GM18858 (cell line): ENCODE data around the gene RPS2.
"Not testable (repeated sequence)": the region's sequence is repeated elsewhere in the genome, so short reads cannot be mapped to it uniquely, and the experiment has no call there.

Experiments used
- ATAC-seq: cut with Tn5 transposase; IDR thresholded peaks from one replicate; pipeline ENCODE4 v1.9.1; 2021; ENCODE audit not compliant: unreplicated experiment

RPS2 gene

GRCh38 chr16:1965396-1966001 lies 873 bp upstream of the RPS2 start:
- ATAC-seq, result no peak

GRCh38 chr16:1963806-1964505 lies 670 bp downstream of the RPS2 start:
- ATAC-seq, result no peak

GRCh38 chr16:1962161-1963153 lies 2.2 kb downstream of the RPS2 start:
- ATAC-seq, result not testable (repeated sequence)

- ATAC-seq, result no peak
Observed at GRCh38 chr16:1961651-1962067, 3.0 kb downstream of the RPS2 start.

GRCh38 chr16:1960665-1961630 lies 3.7 kb downstream of the RPS2 start:
- no peak for ATAC-seq

- ATAC-seq, result peak; percentile 54
Observed at GRCh38 chr16:1959269-1960039, 5.2 kb downstream of the RPS2 start, which contains the start of gene NDUFB10. NDUFB10 (plus strand) TSS chr16:1959538; CDS start chr16:1959625, 87 bp downstream.

- ATAC-seq, result no peak
Observed at GRCh38 chr16:1958715-1959268, 5.8 kb downstream of the RPS2 start.

- not testable (repeated sequence) for ATAC-seq
Observed at GRCh38 chr16:1958143-1958491, 6.5 kb downstream of the RPS2 start.

GRCh38 chr16:1957434-1958142 lies 7.0 kb downstream of the RPS2 start:
- not testable (repeated sequence) for ATAC-seq

GRCh38 chr16:1953734-1954133 lies 10.9 kb downstream of the RPS2 start:
- no peak for ATAC-seq

GRCh38 chr16:1950559-1950958 lies 14.1 kb downstream of the RPS2 start:
- no peak for ATAC-seq

GRCh38 chr16:1950047-1950446 lies 14.6 kb downstream of the RPS2 start:
- no peak for ATAC-seq

GRCh38 chr16:1949507-1949906 lies 15.1 kb downstream of the RPS2 start:
- ATAC-seq, result no peak

GRCh38 chr16:1947369-1947670 lies 17.3 kb downstream of the RPS2 start:
- no peak for ATAC-seq

- no peak for ATAC-seq
Observed at GRCh38 chr16:1946495-1947368, 17.9 kb downstream of the RPS2 start.

GRCh38 chr16:1945559-1946391 lies 18.9 kb downstream of the RPS2 start:
- no peak for ATAC-seq

- ATAC-seq, result no peak
Observed at GRCh38 chr16:1944612-1945199, 19.9 kb downstream of the RPS2 start.
